H9 (cell line): ENCODE results near the gene PNMT. TPM values are rescaled to one million over a fixed set of nuclear protein-coding genes. Genes with fewer than 3 reads are reported as not detected.

Experiments
- DNase-seq: peaks from one replicate; pipeline ENCODE4 v3.0.0-alpha.2; 2017
- H2AFZ ChIP-seq: one replicate; pipeline ENCODE4 v1.6.1; 2013; ENCODE audit warnings: mild to moderate bottlenecking, low read length, control low read depth, moderate library complexity
- H2AK5ac ChIP-seq: 2 replicates; pipeline ENCODE4 v1.6.1; 2013; ENCODE audit warnings: low read length, control low read depth, mixed read lengths; ENCODE audit not compliant: insufficient read length
- H2BK120ac ChIP-seq: one replicate; pipeline ENCODE4 v1.6.1; 2013; ENCODE audit warnings: low read depth, mild to moderate bottlenecking, low read length, control low read depth, inconsistent platforms; ENCODE audit not compliant: poor library complexity, severe bottlenecking
- H2BK12ac ChIP-seq: 2 replicates; pipeline ENCODE4 v1.6.1; 2013; ENCODE audit warnings: low read length, control low read depth, mixed read lengths, low read depth; ENCODE audit not compliant: insufficient read length
- H2BK15ac ChIP-seq: 2 replicates; pipeline ENCODE4 v1.6.1; 2013; ENCODE audit warnings: low read depth, low read length, control low read depth
- H2BK20ac ChIP-seq: one replicate; pipeline ENCODE4 v1.6.1; 2013; ENCODE audit warnings: low read depth, mild to moderate bottlenecking, low read length, control low read depth, inconsistent platforms; ENCODE audit not compliant: poor library complexity, severe bottlenecking
- H2BK5ac ChIP-seq: 2 replicates; pipeline ENCODE4 v1.6.1; 2013; ENCODE audit warnings: low read length, control low read depth, mixed read lengths; ENCODE audit not compliant: insufficient read length
- H3K14ac ChIP-seq: 2 replicates; pipeline ENCODE4 v1.6.1; 2013; ENCODE audit warnings: low read length, control low read depth; ENCODE audit not compliant: insufficient read depth
- H3K18ac ChIP-seq: 2 replicates; pipeline ENCODE4 v1.6.1; 2013; ENCODE audit warnings: low read depth, mild to moderate bottlenecking, mixed read lengths, low read length, control low read depth; ENCODE audit not compliant: insufficient read length
- H3K23ac ChIP-seq: 2 replicates; pipeline ENCODE4 v1.6.1; 2013; ENCODE audit warnings: low read length, control low read depth, mixed read lengths, low read depth; ENCODE audit not compliant: insufficient read length
- H3K23me2 ChIP-seq: 2 replicates; pipeline ENCODE4 v1.6.1; 2013; ENCODE audit warnings: low read depth, mild to moderate bottlenecking, mixed read lengths, low read length, control low read depth; ENCODE audit not compliant: insufficient read length, poor library complexity, severe bottlenecking
- H3K27ac ChIP-seq: 2 replicates; pipeline ENCODE4 v1.5.1; 2013; ENCODE audit warnings: low read length, control low read depth, mixed read lengths, low read depth; ENCODE audit not compliant: insufficient read length
- H3K27me3 ChIP-seq: 2 replicates; pipeline ENCODE4 v1.6.1; 2013; ENCODE audit warnings: low read length, control low read depth, inconsistent platforms; ENCODE audit not compliant: insufficient read depth
- H3K4ac ChIP-seq: 2 replicates; pipeline ENCODE4 v1.6.1; 2013; ENCODE audit warnings: low read depth, mild to moderate bottlenecking, control low read depth, inconsistent platforms, low read length, moderate library complexity
- H3K4me1 ChIP-seq: 2 replicates; pipeline ENCODE4 v1.6.1; 2013; ENCODE audit warnings: low read length, control low read depth, inconsistent platforms; ENCODE audit not compliant: insufficient read depth
- H3K4me2 ChIP-seq: 2 replicates; pipeline ENCODE4 v1.6.1; 2013; ENCODE audit warnings: low read length, control low read depth, mixed read lengths; ENCODE audit not compliant: insufficient read length, insufficient read depth
- H3K56ac ChIP-seq: 2 replicates; pipeline ENCODE4 v1.6.1; 2013; ENCODE audit warnings: low read depth, mild to moderate bottlenecking, mixed read lengths, low read length, control low read depth; ENCODE audit not compliant: insufficient read length
- H3K79me1 ChIP-seq: 2 replicates; pipeline ENCODE4 v1.6.1; 2013; ENCODE audit warnings: low read depth, mild to moderate bottlenecking, moderate library complexity, low read length, control low read depth, inconsistent platforms; ENCODE audit not compliant: insufficient read depth, poor library complexity, severe bottlenecking
- H3K79me2 ChIP-seq: 2 replicates; pipeline ENCODE4 v1.6.1; 2013; ENCODE audit warnings: low read length, control low read depth, inconsistent platforms; ENCODE audit not compliant: insufficient read depth
- H3K9ac ChIP-seq: 2 replicates; pipeline ENCODE4 v1.6.1; 2013; ENCODE audit warnings: low read length, control low read depth, mixed read lengths; ENCODE audit not compliant: insufficient read length; ENCODE audit errors: extremely low read depth
- H3K9me3 ChIP-seq: one replicate; pipeline ENCODE4 v1.6.1; 2013; ENCODE audit warnings: low read depth, low read length, inconsistent platforms; ENCODE audit not compliant: control insufficient read depth
- H3T11ph ChIP-seq: one replicate; pipeline ENCODE4 v1.6.1; 2013; ENCODE audit warnings: mild to moderate bottlenecking, low read length, control low read depth, inconsistent platforms
- H4K20me1 ChIP-seq: one replicate; pipeline ENCODE4 v1.6.1; 2013; ENCODE audit not compliant: control insufficient read depth, insufficient read length, insufficient read depth
- H4K5ac ChIP-seq: 2 replicates; pipeline ENCODE4 v1.6.1; 2013; ENCODE audit warnings: low read depth, mild to moderate bottlenecking, mixed read lengths, low read length, control low read depth; ENCODE audit not compliant: insufficient read length
- H4K8ac ChIP-seq: replicated peaks from 2 replicates; pipeline ENCODE4 v1.6.1; 2013; ENCODE audit warnings: low read length, control low read depth, mixed read lengths, low read depth; ENCODE audit not compliant: insufficient read length
- H4K91ac ChIP-seq: 2 replicates; pipeline ENCODE4 v1.6.1; 2013; ENCODE audit warnings: low read depth, mild to moderate bottlenecking, moderate library complexity, mixed read lengths, low read length, control low read depth; ENCODE audit not compliant: insufficient read length
- H3K27ac Mint-ChIP-seq, 3 experiments: 2 replicates in 2 of 3; 3 replicates in 1 of 3; pipeline ENCODE4 v1.8.0; 2020 to 2021; ENCODE audit warnings: mixed read lengths in 3 of 3, mild to moderate bottlenecking in 1 of 3, moderate library complexity in 1 of 3
- H3K27me3 Mint-ChIP-seq: 2 replicates; pipeline ENCODE4 v1.8.0; 2021; ENCODE audit warnings: low read depth, mild to moderate bottlenecking, moderate library complexity, mixed read lengths
- H3K36me3 Mint-ChIP-seq, 3 experiments: 2 replicates in 2 of 3; 3 replicates in 1 of 3; pipeline ENCODE4 v1.8.0; 2020 to 2021; ENCODE audit warnings: low read depth in 3 of 3, mixed read lengths in 3 of 3; ENCODE audit not compliant: insufficient read depth in 1 of 3
- H3K4me1 Mint-ChIP-seq, 2 experiments: 2 replicates each; pipeline ENCODE4 v1.8.0; 2020; ENCODE audit warnings: mixed read lengths in 2 of 2
- H3K4me3 Mint-ChIP-seq, 2 experiments: 2 replicates in 1 of 2; 3 replicates in 1 of 2; pipeline ENCODE4 v1.8.0; 2020 to 2021; ENCODE audit warnings: mild to moderate bottlenecking in 2 of 2, mixed read lengths in 2 of 2, moderate library complexity in 1 of 2
- H3K9me3 Mint-ChIP-seq, 2 experiments: 2 replicates in 1 of 2; 3 replicates in 1 of 2; pipeline ENCODE4 v1.8.0; 2020; ENCODE audit warnings: mild to moderate bottlenecking in 2 of 2, mixed read lengths in 2 of 2, moderate library complexity in 1 of 2
- CTCF ChIP-seq: fragments of 200-600 bp; sonication (generic); conservative IDR thresholded peaks from 3 replicates; pipeline ENCODE4 v1.8.0; 2021; ENCODE audit warnings: antibody characterized with exemption, mild to moderate bottlenecking
- WGBS: extraction: QIAGEN DNeasy Blood & Tissue Kit; methylation state at CpG from one replicate; pipeline ENCODE4 v1.1.7; 2013; ENCODE audit warnings: missing lambda C conversion rate, low lambda C conversion rate, mixed read lengths; ENCODE audit not compliant: insufficient read length; ENCODE audit errors: extremely low coverage; 5-methylcytosine and 5-hydroxymethylcytosine counted together
- total RNA-seq: library from RNA; stranded (reverse); gene quantifications from 2 replicates; pipeline ENCODE4 v1.2.1, GENCODE V29; 2021

The PNMT gene
- total RNA-seq, 1 experiment from 2014 or later, result 2.1 TPM

GRCh38 chr17:39653662-39654331, 14.5 kb upstream of the PNMT start:
- H2AFZ ChIP-seq, result no peak overlapping the region
- H3K79me1 ChIP-seq, result no peaks in the 10 kb centered on the region
- H3K4me3 Mint-ChIP-seq, result no peak overlapping the region; a peak in 1 of 5 replicates
- H3K9me3 ChIP-seq, result no peaks in the 10 kb centered on the region
- H2AK5ac ChIP-seq, result no peak overlapping the region
- H3K27me3 ChIP-seq, result no peaks in the 10 kb centered on the region
- no peak overlapping the region for H2BK5ac ChIP-seq
- no peaks in the 10 kb centered on the region for H4K20me1 ChIP-seq
- no peak overlapping the region for H4K91ac ChIP-seq
- H2BK12ac ChIP-seq, result no peak overlapping the region
- H3K27me3 Mint-ChIP-seq, result no peaks in the 10 kb centered on the region
- H3K14ac ChIP-seq, result no peak overlapping the region
- H3K4me1 Mint-ChIP-seq, result peaks cover 29 to 66% of the 10 kb centered on the region in 2 experiments
- H2BK120ac ChIP-seq, result no peak overlapping the region
- H4K5ac ChIP-seq, result no peak overlapping the region
- TF ChIP-seq CTCF, result peak; percentile 96
- peaks cover 9% of the 10 kb centered on the region; the same call in 1 of the 2 replicates for H3K4me1 ChIP-seq
- DNase-seq, result peak; percentile 90
- WGBS, result no CpG with 5 or more reads among the region's 14 CpGs
- peak overlapping the region; percentile 6 to 79 (median 10); a peak in 4 of 7 replicates for H3K27ac Mint-ChIP-seq
- H3K18ac ChIP-seq, result no peak overlapping the region
- no peak overlapping the region for H3K56ac ChIP-seq
- no peak overlapping the region for H3K9ac ChIP-seq
- no peak overlapping the region for H2BK20ac ChIP-seq
- H3K9me3 Mint-ChIP-seq, result no peaks in the 10 kb centered on the region
- H2BK15ac ChIP-seq, result no peak overlapping the region
- H3K27ac ChIP-seq, result no peak overlapping the region
- H3T11ph ChIP-seq, result no peak overlapping the region
- no peak overlapping the region for H3K23ac ChIP-seq
- H3K79me2 ChIP-seq, result no peaks in the 10 kb centered on the region
- H3K4me2 ChIP-seq, result no peak overlapping the region
- no peak overlapping the region for H4K8ac ChIP-seq
- peaks cover 0 to 23% (median 4%) of the 10 kb centered on the region in 3 experiments; a peak in 6 of 7 replicates for H3K36me3 Mint-ChIP-seq
- H3K4ac ChIP-seq, result no peak overlapping the region
- H3K23me2 ChIP-seq, result no peaks in the 10 kb centered on the region
